ENCODE data around the gene RTRAF.

GRCh38 chr14:52006361-52006760, 17.0 kb downstream of the RTRAF start:
- no peak for TF ChIP-seq CTCF (IDR thresholded peaks at IDR 0.05)
- TF ChIP-seq EP300 (IDR thresholded peaks at IDR 0.05) = no peak

Measured in ovary (tissue), 3 donors.